RWPE1 (cell line): Measurements from ENCODE around the gene BNC2.

ENCODE experiments used
- CTCF ChIA-PET: fragments of 350-600 bp; sonication (Branson Sonifier 250); formaldehyde crosslinking; extraction: SDS; loops from one replicate; lab custom pipeline; 2021; lab: Yijun Ruan, JAX
- POLR2A ChIA-PET: fragments of 400-600 bp; formaldehyde crosslinking; extraction: SDS; loops from one replicate; lab custom pipeline; 2020; ENCODE audit warnings: antibody characterized with exemption; ENCODE audit not compliant: low non-redundant PET; lab: Yijun Ruan, JAX
- DNase-seq: peaks from one replicate; pipeline ENCODE4 v3.0.0; 2012; ENCODE audit warnings: low spot score
- H3K27ac ChIP-seq: fragments of 450-650 bp; 2 replicates; pipeline ENCODE4 v1.5.1; 2017
- TF ChIP-seq, protein P1 (sequence below): fragments of 450-650 bp; conservative IDR thresholded peaks from 2 replicates; pipeline ENCODE4 v1.5.1; 2017; ENCODE audit warnings: low read depth, mild to moderate bottlenecking

Gene BNC2

DNA sequence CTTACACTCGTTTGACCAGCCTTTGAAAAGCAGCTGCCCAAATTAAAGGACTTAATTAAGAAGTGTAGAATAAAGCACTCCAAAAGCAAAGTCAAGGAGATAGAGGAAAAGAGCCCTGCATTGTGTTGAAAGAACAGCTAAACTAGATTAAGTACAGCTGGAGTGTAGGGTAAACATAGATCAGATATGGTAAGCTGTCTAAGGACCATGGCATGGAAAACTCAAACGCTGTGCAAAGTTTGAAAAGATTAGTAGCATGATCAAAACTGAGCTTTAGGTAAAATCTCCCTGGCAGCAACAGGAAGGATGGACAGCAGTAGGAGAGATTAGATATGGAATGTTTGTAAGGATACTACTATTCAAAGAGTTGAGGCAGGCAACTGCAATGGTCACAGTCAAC lies 55.4 kb downstream of the BNC2 start:
- DNase-seq: no peak
- CTCF ChIA-PET: interaction anchor here (0.6 kb wide), 1 partner anchor 54 kb away, joined by 4 read pairs; no protein-coding TSS in a partner anchor
- TF ChIP-seq, protein P1, sequence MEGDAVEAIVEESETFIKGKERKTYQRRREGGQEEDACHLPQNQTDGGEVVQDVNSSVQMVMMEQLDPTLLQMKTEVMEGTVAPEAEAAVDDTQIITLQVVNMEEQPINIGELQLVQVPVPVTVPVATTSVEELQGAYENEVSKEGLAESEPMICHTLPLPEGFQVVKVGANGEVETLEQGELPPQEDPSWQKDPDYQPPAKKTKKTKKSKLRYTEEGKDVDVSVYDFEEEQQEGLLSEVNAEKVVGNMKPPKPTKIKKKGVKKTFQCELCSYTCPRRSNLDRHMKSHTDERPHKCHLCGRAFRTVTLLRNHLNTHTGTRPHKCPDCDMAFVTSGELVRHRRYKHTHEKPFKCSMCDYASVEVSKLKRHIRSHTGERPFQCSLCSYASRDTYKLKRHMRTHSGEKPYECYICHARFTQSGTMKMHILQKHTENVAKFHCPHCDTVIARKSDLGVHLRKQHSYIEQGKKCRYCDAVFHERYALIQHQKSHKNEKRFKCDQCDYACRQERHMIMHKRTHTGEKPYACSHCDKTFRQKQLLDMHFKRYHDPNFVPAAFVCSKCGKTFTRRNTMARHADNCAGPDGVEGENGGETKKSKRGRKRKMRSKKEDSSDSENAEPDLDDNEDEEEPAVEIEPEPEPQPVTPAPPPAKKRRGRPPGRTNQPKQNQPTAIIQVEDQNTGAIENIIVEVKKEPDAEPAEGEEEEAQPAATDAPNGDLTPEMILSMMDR: no peak
- no peak overlapping the region for H3K27ac ChIP-seq
- POLR2A ChIA-PET: no interaction called here

DNA sequence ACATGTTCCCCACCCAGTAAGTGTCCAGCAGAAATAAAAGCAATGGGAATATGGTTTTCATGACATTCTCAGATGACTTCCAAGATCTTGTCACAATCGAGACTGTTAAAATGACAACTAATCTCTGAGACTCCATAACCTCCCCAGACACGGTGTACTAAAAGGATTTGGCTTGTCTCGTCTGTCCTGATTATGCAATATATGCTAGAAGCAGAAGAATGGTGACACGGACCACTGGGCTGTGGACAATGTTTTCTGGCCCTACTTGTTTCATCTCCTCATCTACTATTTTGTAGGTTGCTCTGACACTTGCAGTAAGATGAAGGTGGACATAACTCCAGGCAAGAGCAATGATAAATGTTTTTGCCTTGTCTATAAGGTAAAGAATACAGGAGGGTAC lies 56.6 kb downstream of the BNC2 start:
- CTCF ChIA-PET: interaction anchor here (0.6 kb wide), 1 partner anchor 107 kb away, joined by 4 read pairs; no protein-coding TSS in a partner anchor
- no peak overlapping the region for H3K27ac ChIP-seq
- no peak for DNase-seq
- POLR2A ChIA-PET: no interaction called here
- TF ChIP-seq, protein P1: no peak

DNA sequence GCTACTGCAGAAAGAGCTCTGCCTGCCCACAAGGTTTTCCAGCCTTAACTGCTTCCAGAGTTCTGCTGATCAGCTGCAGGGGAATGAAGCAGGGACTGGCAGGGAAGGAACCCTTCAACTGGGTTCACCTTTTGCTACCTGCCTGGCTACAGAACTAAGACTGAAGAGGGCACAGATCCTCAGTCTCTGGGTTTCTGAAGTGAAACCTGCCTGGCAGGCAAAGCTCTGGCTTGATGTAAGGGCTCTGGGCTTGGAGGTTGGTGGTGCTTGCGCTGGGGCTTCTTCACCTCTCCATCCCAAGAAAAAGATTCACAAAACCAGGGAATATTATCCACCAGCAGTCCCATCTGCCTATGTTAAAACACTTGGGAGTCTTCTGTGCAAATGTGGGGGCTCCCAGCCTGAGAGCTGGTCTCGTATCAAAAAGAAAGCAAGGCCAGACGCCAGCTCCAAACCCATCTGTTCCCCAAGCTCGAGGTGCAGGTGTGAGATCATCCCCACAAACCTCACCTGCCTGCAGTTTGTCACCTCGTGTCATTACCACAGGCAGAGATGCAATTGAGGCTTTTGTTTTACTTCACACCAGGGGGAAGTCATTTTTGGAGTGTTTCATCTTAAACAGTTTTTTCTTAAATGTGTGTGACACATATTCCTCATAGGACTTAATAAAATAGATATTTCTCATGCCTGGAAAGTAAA lies 58.3 kb downstream of the BNC2 start:
- TF ChIP-seq, protein P1: no peak
- ChIA-PET POLR2A (no interaction called here), CTCF (no interaction called here)
- H3K27ac ChIP-seq: no peak overlapping the region
- no peak for DNase-seq

DNA sequence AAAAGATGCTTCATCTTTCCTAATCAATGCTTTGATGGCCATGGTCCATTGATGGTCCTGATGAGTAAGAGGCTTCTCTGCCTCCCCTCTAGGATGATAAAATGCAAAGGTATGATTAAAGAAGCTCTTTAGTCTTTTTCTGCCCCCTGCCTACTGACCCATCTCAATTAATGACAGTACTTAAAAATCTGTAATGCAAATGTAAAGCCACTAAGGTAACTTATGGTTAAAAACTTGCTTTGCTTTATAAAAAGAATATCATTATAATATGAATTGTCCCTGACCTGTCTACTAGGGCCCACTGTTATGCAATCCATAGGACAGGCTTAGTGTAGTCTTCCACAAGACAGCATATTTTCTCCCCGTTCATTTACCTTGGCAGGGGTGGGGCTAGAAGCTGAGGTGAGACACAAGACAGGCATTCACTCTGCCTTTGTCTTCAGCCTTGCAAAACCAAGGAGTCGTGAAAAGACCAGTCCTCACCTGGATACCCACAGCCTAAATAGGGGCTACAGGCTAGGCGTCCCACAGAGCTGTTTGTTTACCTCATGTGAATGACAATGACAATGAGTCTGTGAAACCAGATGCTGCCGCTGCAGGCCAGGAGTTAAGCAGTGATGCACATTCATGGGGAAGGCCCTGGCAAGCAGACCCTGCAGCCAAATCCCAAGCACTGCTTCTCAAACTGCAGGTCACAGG lies 60.4 kb downstream of the BNC2 start:
- H3K27ac ChIP-seq: no peak overlapping the region
- POLR2A ChIA-PET: no interaction called here
- CTCF ChIA-PET: interaction anchor here (0.7 kb wide), 1 partner anchor 291 kb away, joined by 3 read pairs; no protein-coding TSS in a partner anchor
- DNase-seq: peak; percentile 44
- TF ChIP-seq, protein P1: no peak

DNA sequence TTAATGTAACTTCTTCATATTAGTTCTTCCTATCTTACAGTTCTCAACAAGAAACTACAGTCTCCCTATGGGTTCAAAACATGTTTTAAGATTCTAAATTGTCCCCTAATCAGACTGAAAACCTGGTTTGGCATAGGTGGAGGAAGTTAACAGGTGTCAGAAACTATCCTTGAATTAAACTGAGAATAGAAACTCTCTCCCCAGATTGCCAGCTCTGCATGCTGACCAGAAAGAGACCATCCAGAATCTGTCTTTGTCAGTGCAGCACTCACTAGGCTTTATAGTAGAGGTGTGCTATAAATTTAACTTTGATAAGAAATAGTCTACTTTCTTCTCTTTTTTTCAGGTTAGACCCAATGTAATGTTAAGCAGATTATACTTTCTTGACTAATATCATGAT lies 63.8 kb downstream of the BNC2 start:
- ChIA-PET POLR2A (no interaction called here), CTCF (no interaction called here)
- DNase-seq: no peak
- TF ChIP-seq, protein P1: no peak
- H3K27ac ChIP-seq: no peak overlapping the region

DNA sequence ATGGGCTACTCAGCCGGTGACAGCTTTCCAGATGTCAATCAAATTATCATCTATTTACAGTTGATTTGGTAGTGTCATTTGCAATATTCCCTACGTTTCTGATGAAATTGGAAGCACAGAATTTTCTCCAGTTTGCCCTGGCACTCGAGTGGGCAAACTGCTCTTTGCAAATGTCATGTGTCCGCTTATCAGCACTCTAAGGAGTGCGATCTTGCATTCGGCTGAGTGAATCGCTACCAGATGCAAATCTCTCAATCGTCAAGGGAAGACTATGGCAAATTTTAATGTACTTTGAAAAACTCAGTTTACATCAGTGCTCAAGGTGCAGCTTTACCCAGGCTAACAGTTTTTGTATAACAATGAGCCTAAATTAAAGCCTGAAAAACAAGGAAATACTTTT lies 66.8 kb downstream of the BNC2 start:
- CTCF ChIA-PET: no interaction called here

More for the DNA sequence above, 66.8 kb downstream of the BNC2 start:
- POLR2A ChIA-PET: no interaction called here
- H3K27ac ChIP-seq: no peak overlapping the region
- TF ChIP-seq, protein P1: no peak
- DNase-seq: no peak
